AG04449 (cell line): ENCODE data around the gene DCBLD2.

Experiments used
- CTCF ChIA-PET: fragments of 350-600 bp; formaldehyde crosslinking; extraction: SDS; loops from one replicate; lab custom pipeline; 2021; ENCODE audit warnings: antibody characterized with exemption; lab: Yijun Ruan, JAX
- POLR2A ChIA-PET: fragments of 400-600, 350-600 bp; formaldehyde crosslinking; extraction: SDS; loops from one replicate; lab custom pipeline; 2020; ENCODE audit warnings: antibody characterized with exemption, inconsistent platforms; lab: Yijun Ruan, JAX
- DNase-seq: peaks from one replicate; pipeline ENCODE4 v3.0.0-alpha.2; 2010; ENCODE audit warnings: low read depth, low spot score
- H3K4me3 ChIP-seq: 2 replicates; pipeline ENCODE4 v1.5.1; 2011; ENCODE audit warnings: low read depth, mild to moderate bottlenecking, control low read depth, low read length
- TF ChIP-seq, protein P1 (sequence below): IDR thresholded peaks from one replicate; pipeline ENCODE4 v1.5.1; 2011; ENCODE audit warnings: mild to moderate bottlenecking, moderate library complexity, low read length, control low read depth, inconsistent platforms; ENCODE audit not compliant: insufficient read depth; ENCODE audit errors: missing control alignments

The DCBLD2 gene

GRCh38 chr3:98903099-98903498 lies 1.6 kb upstream of the DCBLD2 start:
- no peak for DNase-seq
- TF ChIP-seq, protein P1, sequence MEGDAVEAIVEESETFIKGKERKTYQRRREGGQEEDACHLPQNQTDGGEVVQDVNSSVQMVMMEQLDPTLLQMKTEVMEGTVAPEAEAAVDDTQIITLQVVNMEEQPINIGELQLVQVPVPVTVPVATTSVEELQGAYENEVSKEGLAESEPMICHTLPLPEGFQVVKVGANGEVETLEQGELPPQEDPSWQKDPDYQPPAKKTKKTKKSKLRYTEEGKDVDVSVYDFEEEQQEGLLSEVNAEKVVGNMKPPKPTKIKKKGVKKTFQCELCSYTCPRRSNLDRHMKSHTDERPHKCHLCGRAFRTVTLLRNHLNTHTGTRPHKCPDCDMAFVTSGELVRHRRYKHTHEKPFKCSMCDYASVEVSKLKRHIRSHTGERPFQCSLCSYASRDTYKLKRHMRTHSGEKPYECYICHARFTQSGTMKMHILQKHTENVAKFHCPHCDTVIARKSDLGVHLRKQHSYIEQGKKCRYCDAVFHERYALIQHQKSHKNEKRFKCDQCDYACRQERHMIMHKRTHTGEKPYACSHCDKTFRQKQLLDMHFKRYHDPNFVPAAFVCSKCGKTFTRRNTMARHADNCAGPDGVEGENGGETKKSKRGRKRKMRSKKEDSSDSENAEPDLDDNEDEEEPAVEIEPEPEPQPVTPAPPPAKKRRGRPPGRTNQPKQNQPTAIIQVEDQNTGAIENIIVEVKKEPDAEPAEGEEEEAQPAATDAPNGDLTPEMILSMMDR: no peak
- POLR2A ChIA-PET: no interaction called here
- H3K4me3 ChIP-seq: no peak overlapping the region
- CTCF ChIA-PET: interaction anchor here (0.7 to 5.1 kb wide), 3 partner anchors 15 to 91 kb away, joined by 4 to 20 read pairs (median 4); no protein-coding TSS in a partner anchor

DNA sequence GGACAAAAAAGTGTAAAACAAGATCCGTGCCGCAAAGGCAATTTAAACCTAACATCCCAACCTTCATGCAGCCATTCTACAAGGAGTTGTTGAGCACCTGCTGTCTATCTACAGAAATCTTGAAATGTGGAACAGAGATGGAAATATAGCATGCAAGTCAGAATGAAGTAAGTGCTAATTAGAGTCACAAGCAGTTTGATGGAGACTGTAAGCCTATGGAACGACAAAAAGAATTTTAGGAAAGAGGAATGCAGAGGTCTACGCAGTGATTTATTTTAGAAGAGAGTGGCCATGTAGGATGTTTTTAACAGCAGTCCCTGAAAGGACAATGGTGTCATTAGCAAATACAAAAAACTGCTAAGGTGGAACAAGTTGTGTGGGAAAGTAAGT lies 851 bp upstream of the DCBLD2 start:
- ChIA-PET CTCF (interaction anchor here (1.5 to 5.1 kb wide), 3 partner anchors 10 to 92 kb away, joined by 4 to 20 read pairs (median 6); no protein-coding TSS in a partner anchor), POLR2A (interaction anchor here (0.7 to 1.5 kb wide), 7 partner anchors 12 to 299 kb away, joined by 3 to 13 read pairs (median 5); no protein-coding TSS in a partner anchor)
- DNase-seq: no peak
- H3K4me3 ChIP-seq: peak overlapping the region; percentile 66
- TF ChIP-seq, protein P1: no peak

GRCh38 chr3:98901119-98901391 lies 440 bp downstream of the DCBLD2 start:
- POLR2A ChIA-PET: interaction anchor here (0.7 to 1.5 kb wide), 9 partner anchors 11 to 80 kb away, joined by 3 to 13 read pairs (median 4); no protein-coding TSS in a partner anchor
- TF ChIP-seq, protein P1: no peak
- peak overlapping the region; percentile 86 for H3K4me3 ChIP-seq
- CTCF ChIA-PET: interaction anchor here (1.1 kb wide), 1 partner anchor 83 kb away, joined by 5 read pairs; no protein-coding TSS in a partner anchor
- DNase-seq: no peak

GRCh38 chr3:98900265-98901118 lies 1.0 kb downstream of the DCBLD2 start:
- CTCF ChIA-PET: interaction anchor here (0.9 to 1.0 kb wide), 2 partner anchors 93 to 95 kb away, joined by 3 read pairs; no protein-coding TSS in a partner anchor
- POLR2A ChIA-PET: interaction anchor here (1.0 to 1.5 kb wide), 4 partner anchors 14 to 80 kb away, joined by 3 to 6 read pairs (median 4); no protein-coding TSS in a partner anchor
- TF ChIP-seq, protein P1: no peak
- DNase-seq: no peak
- H3K4me3 ChIP-seq: peak overlapping the region; percentile 86

- DNase-seq: no peak
- TF ChIP-seq, protein P1: no peak
- peak overlapping the region; percentile 33 for H3K4me3 ChIP-seq
- POLR2A ChIA-PET: no interaction called here
- CTCF ChIA-PET: interaction anchor here (0.6 kb wide), 1 partner anchor 295 kb away, joined by 3 read pairs; no protein-coding TSS in a partner anchor
Observed at GRCh38 chr3:98897701-98898100, 3.8 kb downstream of the DCBLD2 start.

DNA sequence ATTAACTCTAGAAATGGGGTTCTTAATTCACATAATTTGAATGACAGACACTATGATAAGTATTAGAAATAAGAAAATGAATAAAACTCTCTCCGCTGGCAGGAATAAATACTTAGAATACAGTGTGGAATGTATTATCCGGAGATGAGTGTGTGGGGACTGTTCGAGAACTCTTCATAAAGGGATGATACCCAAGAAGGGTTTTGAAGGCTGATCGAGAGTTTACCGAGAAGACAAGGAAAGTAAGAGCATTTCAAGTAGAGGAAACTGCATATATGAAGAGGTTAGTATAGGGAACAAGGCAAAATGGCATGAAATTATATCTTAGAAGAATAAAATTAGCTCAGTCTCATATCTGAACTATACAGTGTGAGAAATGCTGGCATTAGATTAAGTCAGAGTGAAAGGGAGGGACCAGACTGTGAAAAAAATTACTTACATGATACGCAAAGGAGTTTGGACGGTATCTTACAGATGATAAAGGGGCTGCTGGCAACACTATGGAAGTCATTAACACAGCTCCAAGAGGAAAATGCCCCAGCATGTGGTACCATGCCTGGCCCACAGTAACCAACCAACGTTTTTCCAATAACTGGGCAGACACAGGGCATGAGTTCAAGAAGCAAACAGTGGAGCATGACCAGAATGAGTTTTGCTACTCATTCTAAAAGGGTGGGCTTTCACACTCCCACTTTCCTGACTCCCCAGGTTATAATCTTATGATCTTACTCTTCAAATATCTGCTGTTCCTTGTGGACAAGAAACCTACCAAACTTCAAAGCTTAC lies 6.5 kb downstream of the DCBLD2 start:
- H3K4me3 ChIP-seq: no peak overlapping the region
- TF ChIP-seq, protein P1: no peak
- POLR2A ChIA-PET: no interaction called here
- DNase-seq: no peak
- CTCF ChIA-PET: interaction anchor here (1.0 to 1.4 kb wide), 3 partner anchors 11 to 99 kb away, joined by 3 to 4 read pairs (median 4); no protein-coding TSS in a partner anchor
